Thyroid gland (tissue), 4 donors: ENCODE data around the gene SCLY. TPM values are rescaled to one million over a fixed set of nuclear protein-coding genes. Genes with fewer than 3 reads are reported as not detected.
"Not testable (repeated sequence)": the region's sequence is repeated elsewhere in the genome, so short reads cannot be mapped to it uniquely, and the experiment has no call there.

Experiments used
- DNase-seq, 2 donors: peaks; one replicate each; pipeline ENCODE4 v3.0.0-alpha.2; 2019
- H3K27ac ChIP-seq, 3 donors: fragments of 200-600 bp; sonication (generic); 1 replicate in 2 of 3; 2 replicates in 1 of 3; pipeline ENCODE4 v1.5.1; 2016 to 2019; ENCODE audit warnings: mild to moderate bottlenecking in 1 of 3, moderate library complexity in 1 of 3
- H3K27me3 ChIP-seq: fragments of 200-600 bp; sonication (generic); one replicate; pipeline ENCODE4 v1.5.1; 2019
- H3K36me3 ChIP-seq, 2 donors: fragments of 200-600 bp; sonication (generic); one replicate each; pipeline ENCODE4 v1.5.1; 2016 to 2019
- H3K4me1 ChIP-seq, 2 donors: fragments of 200-600 bp; sonication (generic); one replicate each; pipeline ENCODE4 v1.5.1; 2017 to 2019
- H3K4me3 ChIP-seq, 3 donors: fragments of 200-600 bp; sonication (generic); replicated peaks in 1 of 3; 1 replicate in 2 of 3; 2 replicates in 1 of 3; pipeline ENCODE4 v1.5.1; 2016; ENCODE audit warnings: mild to moderate bottlenecking in 1 of 3
- H3K9me3 ChIP-seq: fragments of 200-600 bp; sonication (generic); one replicate; pipeline ENCODE4 v1.5.1; 2017
- CTCF ChIP-seq, 6 experiments: fragments of 200-600 bp in 3 of 6; fragments of 450-650 bp in 3 of 6; sonication (generic) in 3 of 6; IDR thresholded peaks; one replicate each; pipeline ENCODE4 v1.5.1; 2016 to 2019; ENCODE audit warnings: antibody characterized with exemption in 6 of 6, mild to moderate bottlenecking in 2 of 6, inconsistent platforms in 1 of 6, moderate library complexity in 1 of 6
- POLR2A ChIP-seq, 2 donors: fragments of 450-650 bp; IDR thresholded peaks; one replicate each; pipeline ENCODE4 v1.6.1; 2017; ENCODE audit warnings: antibody characterized with exemption in 2 of 2, mild to moderate bottlenecking in 2 of 2, moderate library complexity in 1 of 2
- WGBS, 2 donors: methylation state at CpG; one replicate each; pipeline ENCODE4 v1.1.5; 2017; 5-methylcytosine and 5-hydroxymethylcytosine counted together
- intact Hi-C: fragments of 100-400 bp; cut with DNase I; formaldehyde crosslinking; loops from one replicate; pipeline ENCODE4 v1.15.1; 2023
- total RNA-seq, 4 donors: library from RNA; depleted of rRNA; stranded (reverse); fragments of >200 nt; gene quantifications; one replicate each; pipeline ENCODE4 v1.2.3, GENCODE V29; 2016

SCLY gene
- total RNA-seq, 4 donors from 2014 or later, result 21.8 to 48.2 (median 31.0) TPM

GRCh38 chr2:238043851-238044250 is 16.9 kb upstream of the SCLY start:
- intact Hi-C loops, result no loop called here
- no peak for DNase-seq
- no peaks in the 10 kb centered on the region for H3K9me3 ChIP-seq
- no peaks in the 10 kb centered on the region for H3K4me1 ChIP-seq
- TF ChIP-seq POLR2A (IDR thresholded peaks at IDR 0.05) (no peak), CTCF (IDR thresholded peaks at IDR 0.05) (no peak)
- 96 to 99% methylated on average over 6 of the region's 6 CpGs for WGBS, 2 donors
- no peak overlapping the region for H3K4me3 ChIP-seq
- H3K27ac ChIP-seq, result no peak overlapping the region
- H3K27me3 ChIP-seq, result no peaks in the 10 kb centered on the region
- H3K36me3 ChIP-seq, result peaks cover 22 to 24% of the 10 kb centered on the region in 2 donors

GRCh38 chr2:238045575-238045974 is 15.2 kb upstream of the SCLY start:
- TF ChIP-seq CTCF (IDR thresholded peaks at IDR 0.05), result no peak
- TF ChIP-seq POLR2A (IDR thresholded peaks at IDR 0.05), result no peak
- Histone ChIP-seq H3K4me1 (no peaks in the 10 kb centered on the region), H3K4me3 (no peak overlapping the region), H3K27me3 (no peaks in the 10 kb centered on the region), H3K27ac (no peak overlapping the region), H3K36me3 (peaks cover 18 to 22% of the 10 kb centered on the region in 2 donors), H3K9me3 (no peaks in the 10 kb centered on the region)
- DNase-seq, result no peak
- intact Hi-C loops, result no loop called here

GRCh38 chr2:238046725-238047270 is 14.0 kb upstream of the SCLY start:
- intact Hi-C loops, result no loop called here
- H3K36me3 ChIP-seq, result peaks cover 15 to 17% of the 10 kb centered on the region in 2 donors
- WGBS, 2 donors, result 97% methylated on average over 2 of the region's 2 CpGs
- no peak overlapping the region for H3K27ac ChIP-seq
- H3K9me3 ChIP-seq, result no peaks in the 10 kb centered on the region
- H3K4me3 ChIP-seq, result no peak overlapping the region
- H3K27me3 ChIP-seq, result no peaks in the 10 kb centered on the region
- H3K4me1 ChIP-seq, result no peaks in the 10 kb centered on the region
- TF ChIP-seq POLR2A (IDR thresholded peaks at IDR 0.05) (no peak), CTCF (IDR thresholded peaks at IDR 0.05) (no peak)
- no peak for DNase-seq

- TF ChIP-seq CTCF (IDR thresholded peaks at IDR 0.05), result no peak
- TF ChIP-seq POLR2A (IDR thresholded peaks at IDR 0.05), result no peak
- H3K27ac ChIP-seq, result no peak overlapping the region
- H3K27me3 ChIP-seq, result no peaks in the 10 kb centered on the region
- H3K4me3 ChIP-seq, result no peak overlapping the region
- H3K9me3 ChIP-seq, result no peaks in the 10 kb centered on the region
- WGBS, 2 donors, result 93 to 95% methylated on average over 2 of the region's 2 CpGs
- H3K36me3 ChIP-seq, result no peaks in the 10 kb centered on the region
- H3K4me1 ChIP-seq, result no peaks in the 10 kb centered on the region
- no peak for DNase-seq
- intact Hi-C loops, result no loop called here
Measured at GRCh38 chr2:238053191-238053776, 7.5 kb upstream of the SCLY start.

GRCh38 chr2:238055841-238056240 is 5.0 kb upstream of the SCLY start:
- H3K9me3 ChIP-seq, result no peaks in the 10 kb centered on the region
- TF ChIP-seq CTCF (IDR thresholded peaks at IDR 0.05) (no peak), POLR2A (IDR thresholded peaks at IDR 0.05) (no peak)
- H3K27ac ChIP-seq, result no peak overlapping the region
- no peak overlapping the region for H3K4me3 ChIP-seq
- H3K27me3 ChIP-seq, result no peaks in the 10 kb centered on the region
- WGBS, 2 donors, result 76 to 87% methylated on average over 3 of the region's 3 CpGs
- DNase-seq, result no peak
- intact Hi-C loops, result no loop called here
- H3K4me1 ChIP-seq, result peaks cover 0 to 5% of the 10 kb centered on the region in 2 donors
- no peaks in the 10 kb centered on the region for H3K36me3 ChIP-seq

- peaks cover 10 to 12% of the 10 kb centered on the region in 2 donors for H3K4me1 ChIP-seq
- H3K36me3 ChIP-seq, H3K9me3 ChIP-seq, H3K4me3 ChIP-seq, H3K27me3 ChIP-seq, DNase-seq, intact Hi-C loops, H3K27ac ChIP-seq: not testable (repeated sequence)
- WGBS, 2 donors, result 87 to 92% methylated on average over 11 to 21 of the region's 44 CpGs
Measured at GRCh38 chr2:238057696-238058575, 2.9 kb upstream of the SCLY start.
